H54 (cell line): Measurements from ENCODE around the gene C1orf159.
"Not testable (repeated sequence)": the region's sequence is repeated elsewhere in the genome, so short reads cannot be mapped to it uniquely, and the experiment has no call there.

Source experiments
- DNase-seq: peaks from one replicate; pipeline ENCODE4 v3.0.0; 2011; ENCODE audit warnings: low spot score, mixed read lengths; ENCODE audit not compliant: insufficient read length
- FAIRE-seq: peaks from 3 replicates; lab custom pipeline; 2011; peaks lifted over from hg19 to GRCh38; lab: Jason Lieb, UNC
- POLR2A ChIP-seq: IDR thresholded peaks from 2 replicates; pipeline ENCODE4 v1.6.1; 2011; ENCODE audit warnings: low read depth, mild to moderate bottlenecking, low read length

C1orf159 gene

GRCh38 chr1:1073743-1074587, 41.9 kb downstream of the C1orf159 start, which contains the start of gene RNF223:
TSS of gene RNF223 (minus strand) at chr1:1074306. CDS start at chr1:1072566, 1,740 bp downstream.
- FAIRE-seq: no peak
- no peak for TF ChIP-seq POLR2A
- no peak for DNase-seq

GRCh38 chr1:1072849-1073742, 42.8 kb downstream of the C1orf159 start:
- no peak for DNase-seq
- TF ChIP-seq POLR2A: no peak
- no peak for FAIRE-seq

- FAIRE-seq: no peak
- no peak for DNase-seq
- TF ChIP-seq POLR2A: no peak
Observed at GRCh38 chr1:1072299-1072848, 43.5 kb downstream of the C1orf159 start.

- FAIRE-seq: no peak
- no peak for DNase-seq
- no peak for TF ChIP-seq POLR2A
Observed at GRCh38 chr1:1071486-1072298, 44.2 kb downstream of the C1orf159 start.

- DNase-seq: no peak
- no peak for FAIRE-seq
Observed at GRCh38 chr1:1069711-1070676, 45.9 kb downstream of the C1orf159 start.

GRCh38 chr1:1069056-1069710, 46.7 kb downstream of the C1orf159 start:
- TF ChIP-seq POLR2A: no peak
- FAIRE-seq (no peak), DNase-seq (no peak)

More at GRCh38 chr1:1069711-1070676, 45.9 kb downstream of the C1orf159 start:
- no peak for TF ChIP-seq POLR2A

GRCh38 chr1:1068517-1069055, 47.3 kb downstream of the C1orf159 start:
- TF ChIP-seq POLR2A: no peak
- FAIRE-seq (no peak), DNase-seq (no peak)

- DNase-seq: no peak
- no peak for FAIRE-seq
- TF ChIP-seq POLR2A: no peak
Observed at GRCh38 chr1:1067860-1068516, 47.9 kb downstream of the C1orf159 start.

- DNase-seq (no peak), FAIRE-seq (no peak)
- no peak for TF ChIP-seq POLR2A
Observed at GRCh38 chr1:1067284-1067859, 48.5 kb downstream of the C1orf159 start.

- FAIRE-seq (no peak), DNase-seq (peak; percentile 90)
- TF ChIP-seq POLR2A: no peak
Observed at GRCh38 chr1:1066403-1067283, 49.2 kb downstream of the C1orf159 start.

GRCh38 chr1:1065940-1066304, 50.0 kb downstream of the C1orf159 start:
- FAIRE-seq, DNase-seq: not testable (repeated sequence)
